ENCODE results near the gene CMKLR1.

CMKLR1 gene

DNA sequence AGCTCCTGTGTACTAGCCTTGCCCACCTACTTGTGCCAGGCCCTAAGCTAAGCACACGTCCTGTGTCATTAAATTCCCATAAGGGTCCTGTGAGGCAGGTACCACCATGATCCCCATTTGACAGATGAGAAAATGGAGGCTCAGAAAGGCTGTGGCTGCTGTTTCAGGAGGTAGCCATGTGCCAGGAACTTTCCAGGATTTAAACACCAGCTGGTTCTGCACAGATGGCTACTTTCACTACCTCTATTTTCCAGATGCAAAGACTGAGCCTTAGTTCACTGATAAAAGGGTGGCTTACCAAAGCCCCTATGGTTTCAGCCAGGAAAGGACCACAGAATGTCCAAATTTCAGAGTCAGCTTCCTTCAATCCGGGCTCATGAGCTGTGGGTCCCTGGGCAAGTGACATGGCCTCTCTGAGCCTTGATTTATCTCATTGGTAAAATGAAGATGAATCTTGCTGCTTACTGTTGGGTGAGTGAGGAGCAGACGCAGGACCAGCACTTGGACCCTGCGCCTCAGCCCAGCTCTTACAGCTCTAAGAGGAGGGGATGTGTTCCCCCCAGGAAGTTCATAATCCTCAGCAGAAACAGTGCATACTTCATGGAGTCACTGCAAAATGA lies 23.5 kb downstream of the CMKLR1 start:
- DNase-seq: no peak

DNA sequence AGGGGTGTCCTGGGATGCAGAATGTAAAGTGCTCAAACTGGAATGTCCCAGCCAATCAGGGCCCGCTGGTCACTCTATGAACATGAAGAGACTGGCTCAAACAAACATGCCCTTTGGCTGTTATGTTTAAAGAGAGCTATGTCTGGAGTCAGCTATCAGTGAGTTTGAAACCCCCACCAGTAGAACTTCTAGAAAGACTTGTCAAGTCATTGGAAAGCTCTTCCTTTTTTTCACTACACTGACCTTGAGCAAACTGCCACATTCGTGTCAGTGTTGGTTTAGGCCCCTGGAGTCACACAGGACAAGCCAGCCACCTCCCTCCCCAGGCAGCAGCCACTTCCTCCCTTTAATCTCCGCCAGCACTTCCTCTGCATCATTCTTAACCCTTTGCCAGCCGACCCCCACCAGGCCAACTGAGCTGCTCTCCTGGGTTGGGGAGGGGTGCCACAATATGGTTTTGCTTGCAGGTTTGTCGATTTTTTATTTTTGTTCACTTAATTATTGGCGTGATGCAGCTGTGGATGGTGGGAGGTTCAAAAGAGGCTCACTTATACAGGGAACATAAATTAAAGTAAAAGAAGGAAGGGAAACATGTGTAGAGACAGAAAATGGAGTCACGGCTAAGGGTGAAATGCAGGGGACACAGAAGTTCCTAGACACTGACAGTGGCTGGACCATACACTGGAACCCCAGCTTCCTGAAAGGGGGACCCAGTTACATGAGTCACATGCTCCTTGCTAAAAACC lies 25.3 kb downstream of the CMKLR1 start:
- DNase-seq: peak; percentile 82

DNA sequence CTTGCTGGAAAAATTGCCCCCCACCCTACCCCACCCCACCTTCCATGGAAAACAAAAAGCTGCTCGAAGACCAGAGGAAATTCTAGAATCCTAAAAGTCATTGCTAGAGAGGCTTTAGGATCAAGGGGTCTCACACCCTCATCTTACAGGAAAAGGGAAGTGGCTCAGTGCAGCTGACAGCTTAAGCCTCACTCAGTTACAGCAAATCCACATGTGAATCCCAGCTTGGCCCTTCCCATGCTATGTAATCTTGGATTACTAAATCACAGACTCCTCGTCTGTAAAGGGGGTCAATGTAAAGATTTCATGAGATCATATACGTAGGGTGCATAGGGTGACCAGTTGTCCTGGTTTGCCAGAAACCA lies 25.9 kb downstream of the CMKLR1 start:
- DNase-seq: peak; percentile 43

DNA sequence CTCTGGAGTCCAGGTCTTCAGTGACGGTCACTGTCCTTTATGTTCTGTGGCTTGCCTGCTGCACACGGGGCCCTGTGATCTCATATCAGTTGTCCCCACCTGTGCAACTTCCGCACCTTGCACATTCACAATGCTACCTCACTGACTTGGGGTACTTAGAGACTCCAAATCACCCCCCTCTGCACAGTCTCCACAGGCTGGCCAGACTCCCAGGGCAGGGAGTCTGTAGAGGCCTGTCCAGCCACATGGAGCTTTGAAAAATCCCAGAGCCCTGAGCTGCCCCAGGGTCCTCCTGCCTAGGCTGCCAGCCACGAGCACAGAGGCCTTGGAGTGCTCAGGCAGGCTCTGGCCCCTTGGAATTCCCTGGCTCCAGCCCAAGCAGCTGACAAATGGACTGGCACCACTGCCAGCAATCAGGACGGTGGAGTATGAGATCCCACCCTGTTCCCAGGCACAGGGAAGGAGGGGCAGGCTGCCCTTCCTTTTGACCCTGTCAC lies 26.4 kb downstream of the CMKLR1 start:
- DNase-seq: peak; percentile 18

DNA sequence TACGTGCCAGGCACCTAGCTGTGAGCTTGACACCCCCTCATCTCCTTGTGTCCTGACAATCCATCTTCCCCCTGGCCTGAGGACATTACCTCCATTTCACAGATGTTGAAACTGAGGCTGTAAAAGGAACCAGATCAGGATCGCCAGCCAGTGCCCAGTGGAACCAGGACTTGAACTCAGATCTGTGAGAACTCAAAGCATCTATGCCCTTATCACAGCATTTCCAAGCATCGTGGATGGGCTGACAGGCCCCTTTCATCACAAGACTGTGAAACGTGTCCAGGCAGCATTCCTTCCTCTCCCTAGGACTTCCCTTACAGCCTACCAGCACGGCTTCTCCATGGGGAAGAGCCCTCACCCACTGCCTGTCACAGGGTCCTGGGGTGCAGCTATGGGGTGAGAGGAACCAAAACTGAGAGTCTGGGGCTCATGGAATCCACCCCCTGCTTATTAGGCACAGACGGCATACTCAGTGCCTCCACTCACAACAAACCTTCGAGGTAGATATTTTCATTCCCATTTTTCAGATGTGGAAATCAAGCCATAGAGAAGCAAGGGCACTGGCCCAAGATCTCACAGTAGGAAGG lies 26.9 kb downstream of the CMKLR1 start:
- no peak for DNase-seq

DNA sequence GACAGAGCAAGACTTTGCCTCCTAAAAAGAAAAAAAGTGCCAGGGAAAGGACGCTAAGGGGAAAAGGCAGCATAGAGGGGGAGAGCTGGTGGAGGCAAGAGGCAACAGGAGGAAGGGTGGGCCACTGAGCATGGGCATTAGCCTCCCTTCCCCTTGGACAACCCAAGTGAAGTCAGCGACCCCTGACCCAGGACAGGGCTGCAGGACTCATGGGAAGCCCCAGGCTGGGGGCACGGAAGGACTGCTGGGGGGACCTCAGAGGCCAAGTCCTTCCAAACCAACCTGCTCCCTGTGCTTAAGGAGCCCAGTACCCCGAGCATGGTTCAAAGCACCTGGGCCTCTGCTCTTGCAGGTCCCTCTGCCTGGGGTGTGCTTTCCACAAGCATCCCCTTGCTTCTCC lies 27.5 kb downstream of the CMKLR1 start:
- DNase-seq: no peak

DNA sequence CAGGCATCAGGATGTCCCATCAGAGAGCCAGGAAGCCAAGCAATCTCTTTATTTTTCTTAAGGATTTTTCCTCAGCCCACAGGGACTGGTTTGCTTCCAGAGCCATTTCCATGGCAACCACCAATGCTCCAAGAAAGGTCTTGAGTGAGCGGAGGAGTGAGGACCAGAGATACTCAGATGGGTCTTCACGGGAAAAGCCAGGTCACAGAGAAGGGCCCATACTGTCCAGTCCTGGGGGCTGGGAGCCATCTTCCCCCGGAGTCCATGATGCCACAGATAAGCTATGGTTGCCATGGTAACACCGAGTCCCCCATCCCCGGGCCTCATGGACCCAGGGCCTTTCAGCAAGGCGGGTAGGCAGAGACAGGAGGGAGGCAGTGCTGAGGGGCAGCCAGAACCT lies 28.6 kb downstream of the CMKLR1 start:
- no peak for DNase-seq

DNA sequence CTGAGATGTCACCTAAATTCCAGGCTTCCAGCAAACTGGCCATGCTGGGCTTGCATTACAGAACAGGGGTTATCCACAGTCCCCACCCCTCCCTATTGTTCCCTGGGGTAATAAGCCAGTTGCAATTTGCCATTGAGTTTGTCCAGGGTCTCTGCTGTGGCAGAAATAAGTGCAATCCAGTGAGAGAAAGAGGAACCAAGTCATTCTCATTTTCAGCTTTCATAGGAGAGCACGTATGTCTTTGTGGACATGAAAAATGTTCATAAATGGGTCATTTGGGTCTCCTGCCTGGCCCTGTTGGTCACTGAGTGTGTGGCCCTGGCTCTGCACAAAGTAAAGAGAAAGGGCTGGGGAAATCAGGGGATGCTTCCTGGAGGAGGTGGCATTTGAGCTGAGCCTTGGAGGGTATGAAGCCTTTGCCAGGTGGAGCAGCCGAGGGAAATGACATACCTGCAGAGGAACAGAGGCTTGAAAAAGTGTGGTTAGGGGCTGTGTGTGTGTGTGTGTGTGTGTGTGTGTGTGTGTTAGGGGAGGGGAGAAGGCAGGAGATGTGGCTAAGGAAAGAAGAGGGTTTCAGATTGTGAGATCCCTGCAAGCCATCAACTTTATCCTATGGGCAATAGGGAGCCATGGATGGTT lies 29.3 kb downstream of the CMKLR1 start:
- DNase-seq: no peak

DNA sequence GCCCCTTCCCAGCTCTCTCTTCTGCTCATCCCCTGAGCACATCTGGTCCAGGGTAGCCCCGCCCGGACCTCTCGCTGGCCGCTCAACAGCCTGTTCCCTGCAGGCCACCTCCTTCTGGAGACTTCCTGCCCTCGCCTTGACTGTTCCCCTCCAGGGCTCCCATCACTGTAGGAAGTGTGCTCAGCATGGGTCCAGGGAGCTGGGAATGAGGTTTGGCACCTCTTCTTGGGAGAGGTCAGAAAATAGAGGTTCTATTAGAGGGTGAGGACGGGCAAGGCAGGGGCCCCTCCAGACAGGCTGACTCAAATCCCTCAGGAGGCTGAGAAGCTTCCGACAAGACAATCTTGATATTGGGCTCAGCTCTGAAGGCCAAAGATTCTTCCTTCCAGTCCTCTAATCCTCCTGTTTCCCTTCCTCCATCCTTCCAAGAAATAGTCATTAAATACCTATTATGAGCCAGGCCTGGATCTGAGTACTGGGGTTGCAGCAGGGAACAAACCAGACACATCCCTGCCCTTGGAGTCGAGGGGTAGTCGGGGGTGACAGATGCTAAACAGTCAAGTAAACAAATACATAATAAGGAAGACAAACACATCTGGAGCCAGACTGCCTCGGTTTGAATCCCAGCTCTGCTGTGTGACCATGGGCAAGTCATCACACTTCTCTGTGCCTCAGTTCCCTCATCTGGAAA lies 30.6 kb downstream of the CMKLR1 start:
- DNase-seq: no peak

DNA sequence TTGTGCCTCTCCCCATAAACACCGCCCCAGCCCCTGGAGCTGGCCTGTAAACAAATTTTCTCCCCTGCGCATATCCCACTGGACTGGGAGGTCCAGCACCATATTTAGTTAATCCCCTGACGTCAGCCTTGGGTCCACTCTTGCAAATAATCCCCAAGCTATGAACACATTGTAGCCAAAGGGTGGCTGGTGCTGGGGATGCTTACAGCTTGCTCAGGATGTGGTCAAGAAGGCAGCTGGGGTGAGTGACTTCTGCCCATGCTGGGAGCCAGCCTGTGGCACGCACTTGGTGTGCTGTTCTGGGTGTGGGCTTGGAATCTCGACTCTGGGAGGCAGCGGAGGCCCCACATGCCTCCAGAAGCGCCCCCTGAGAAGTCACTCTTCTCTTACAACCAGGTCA lies 32.1 kb downstream of the CMKLR1 start:
- no peak for DNase-seq

DNA sequence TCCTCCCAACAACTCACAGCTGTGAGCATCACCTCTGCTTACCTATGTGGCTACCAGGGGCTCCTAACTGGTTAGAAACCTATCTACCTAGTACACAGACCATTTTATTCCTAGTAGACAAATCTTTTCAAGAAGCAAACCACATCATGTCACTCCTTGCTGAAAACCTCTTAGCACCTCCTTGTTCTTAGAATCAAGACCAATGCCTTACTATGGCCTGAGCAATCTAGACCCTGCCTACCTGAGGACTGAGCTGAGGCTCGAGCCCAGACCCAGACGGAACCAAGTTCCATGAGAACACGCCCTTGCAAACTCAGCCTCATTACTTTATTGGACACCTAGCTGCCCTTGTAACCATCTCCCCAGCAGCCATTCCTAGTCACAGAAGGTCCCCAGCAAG lies 32.6 kb downstream of the CMKLR1 start:
- no peak for DNase-seq

DNA sequence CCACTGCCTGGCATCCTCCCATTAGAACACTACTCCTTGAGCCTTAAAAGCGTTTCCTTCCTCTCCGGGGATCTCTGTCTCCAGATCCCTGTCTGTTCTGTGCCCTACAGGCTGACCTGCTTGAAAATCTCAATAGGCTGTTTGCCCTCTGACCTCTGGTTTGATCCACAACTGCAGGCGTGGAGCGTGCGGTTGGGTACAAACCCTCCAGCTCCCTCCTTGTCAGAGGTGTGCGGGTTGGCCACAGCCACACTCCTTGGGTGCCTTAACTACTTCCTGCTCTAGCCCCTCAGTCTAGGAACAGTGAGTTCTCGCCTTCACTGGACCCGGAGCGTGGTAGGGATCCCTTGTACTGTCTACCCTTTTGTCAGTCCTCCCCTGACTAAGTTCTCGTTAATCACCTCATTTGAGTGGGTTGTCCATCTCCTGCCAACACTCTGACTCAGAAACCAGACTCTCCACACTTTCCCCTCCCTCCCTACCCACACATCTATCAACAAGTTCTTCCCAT lies 33.1 kb downstream of the CMKLR1 start:
- DNase-seq: no peak

DNA sequence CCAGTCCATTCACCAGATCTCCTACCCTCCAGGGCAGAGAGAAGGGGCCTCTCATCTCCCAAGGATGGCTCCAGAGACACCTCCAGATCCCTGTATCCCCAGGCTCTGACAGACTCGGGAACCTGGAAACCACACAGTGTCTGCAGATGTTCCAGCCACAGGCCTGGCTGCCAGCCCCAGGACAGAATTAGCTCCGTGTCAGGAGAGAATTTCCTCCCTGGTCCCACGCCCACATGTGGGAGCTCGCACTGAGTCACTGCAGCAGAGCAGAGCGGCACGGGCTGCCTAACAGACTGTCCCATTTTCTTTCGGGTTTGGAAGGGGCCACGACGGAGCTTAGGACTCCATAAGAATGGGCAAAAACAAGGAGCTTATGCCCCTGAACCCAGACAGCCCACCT lies 33.6 kb downstream of the CMKLR1 start:
- DNase-seq: no peak

DNA sequence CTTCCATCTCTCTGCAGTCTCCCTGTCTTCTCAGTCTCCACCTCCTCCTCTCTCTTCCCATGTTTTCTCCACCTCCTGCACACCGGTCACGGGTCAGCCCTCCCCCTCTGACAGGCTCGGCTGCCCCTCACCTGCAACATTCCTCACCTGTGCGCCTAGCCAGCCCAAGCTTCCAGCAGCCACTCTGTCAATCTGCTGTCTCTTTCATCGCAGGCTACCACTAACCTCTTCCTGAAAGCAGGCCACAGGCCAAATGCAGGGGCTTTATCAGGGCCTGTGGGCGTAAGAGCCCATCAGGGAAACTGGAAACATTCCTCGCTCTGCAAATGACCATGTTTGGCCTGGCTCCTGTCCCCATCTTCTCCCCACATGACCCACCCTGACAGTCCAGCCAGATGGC lies 34.5 kb downstream of the CMKLR1 start:
- no peak for DNase-seq

DNA sequence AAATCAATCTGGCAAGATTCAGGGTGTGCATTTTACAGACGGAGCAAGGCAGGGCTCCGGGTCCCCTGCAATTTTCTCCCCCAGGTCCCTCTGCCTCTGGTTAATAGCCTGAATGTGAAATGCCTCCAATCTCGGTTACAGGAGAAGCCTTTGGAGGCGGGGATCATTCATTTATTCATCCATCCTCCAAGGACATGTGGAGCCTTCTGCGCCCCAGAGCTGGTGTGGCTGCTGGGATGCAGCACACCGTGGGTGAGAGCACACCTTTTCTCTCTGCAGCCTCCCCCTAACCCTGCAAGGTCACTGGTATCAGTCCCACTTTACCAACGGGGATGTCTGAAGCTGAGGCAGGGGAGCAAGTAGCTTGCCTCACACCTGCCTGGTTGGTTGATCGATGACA lies 35.4 kb downstream of the CMKLR1 start:
- DNase-seq: no peak

DNA sequence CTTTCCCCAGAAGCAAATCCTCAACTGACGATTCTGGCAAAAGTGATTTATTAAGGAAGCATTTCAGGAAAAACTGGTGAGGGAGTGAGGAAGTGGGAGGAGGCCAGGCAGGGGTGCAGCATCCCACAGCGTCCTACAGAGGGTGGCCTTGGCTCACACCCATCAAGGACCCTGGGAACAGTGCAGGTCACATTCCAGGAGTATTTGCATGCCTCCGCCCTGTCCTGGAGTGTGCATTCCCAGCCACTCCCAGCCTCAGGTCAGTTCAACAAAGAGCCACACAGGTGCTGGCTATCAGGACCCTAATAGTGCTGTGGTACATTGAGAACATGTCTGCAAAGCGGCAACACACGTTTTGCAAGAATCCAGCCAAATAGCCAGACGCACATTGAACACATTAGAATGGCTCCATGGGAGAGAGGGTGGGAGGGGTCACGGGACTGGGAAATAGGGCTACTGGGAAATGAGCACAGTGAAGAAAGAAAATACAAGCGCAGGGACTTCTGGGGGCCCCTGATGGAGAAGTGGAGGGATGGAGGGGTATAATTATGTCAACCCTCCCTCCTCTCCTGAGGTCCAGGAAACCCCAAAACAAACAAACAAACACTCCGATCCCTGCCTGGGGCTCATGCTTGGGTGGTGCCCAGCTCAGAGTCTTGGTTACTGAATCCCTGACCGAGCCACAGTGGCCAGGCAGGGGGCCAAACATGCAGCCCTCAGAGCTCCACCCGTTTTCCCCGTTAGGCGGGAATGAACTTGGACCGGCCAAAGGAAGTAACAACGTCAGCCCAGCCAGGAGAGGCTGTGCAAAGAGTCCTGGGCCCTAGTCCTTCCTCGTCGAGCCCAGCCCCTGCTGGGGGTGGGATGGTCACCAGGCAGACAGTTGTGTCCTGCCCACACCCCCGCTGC lies 36.5 kb downstream of the CMKLR1 start:
- DNase-seq: no peak

DNA sequence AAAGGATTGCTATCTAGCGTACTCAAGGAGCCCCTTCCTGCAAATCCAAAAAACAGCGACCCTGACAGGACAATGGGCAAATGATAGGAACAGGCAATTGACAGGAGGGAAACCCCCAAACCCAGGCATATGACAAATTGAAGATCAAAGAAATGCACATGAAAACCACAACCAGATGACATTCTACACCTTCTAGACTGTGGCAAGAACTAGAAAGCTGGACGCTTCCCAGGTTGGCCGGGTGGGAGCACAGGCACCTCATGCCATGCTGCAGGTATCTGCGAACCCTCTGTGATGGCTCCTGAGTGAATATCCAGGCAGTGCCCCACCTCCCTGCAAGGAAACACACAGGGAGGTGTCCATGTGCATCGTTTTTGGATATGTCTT lies 37.1 kb downstream of the CMKLR1 start:
- DNase-seq: no peak

DNA sequence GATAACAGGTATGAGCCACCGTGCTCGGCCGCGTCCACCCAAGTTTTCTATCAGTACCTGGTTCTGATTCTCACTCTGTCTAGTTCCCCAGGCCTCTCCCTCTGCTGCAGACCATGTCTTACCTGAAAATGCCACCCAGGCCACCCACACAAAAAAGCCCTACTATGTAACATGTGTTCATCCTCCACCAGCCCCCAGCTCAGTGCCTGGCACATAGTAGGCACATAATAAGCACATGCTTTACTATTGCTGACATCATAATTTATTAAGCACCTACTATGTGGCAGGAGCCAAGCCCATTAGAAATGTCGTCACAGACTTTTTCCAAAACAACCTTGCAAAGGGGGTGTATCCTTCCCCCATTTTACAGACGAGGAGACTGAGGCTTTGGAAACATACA lies 37.8 kb downstream of the CMKLR1 start:
- no peak for DNase-seq

DNA sequence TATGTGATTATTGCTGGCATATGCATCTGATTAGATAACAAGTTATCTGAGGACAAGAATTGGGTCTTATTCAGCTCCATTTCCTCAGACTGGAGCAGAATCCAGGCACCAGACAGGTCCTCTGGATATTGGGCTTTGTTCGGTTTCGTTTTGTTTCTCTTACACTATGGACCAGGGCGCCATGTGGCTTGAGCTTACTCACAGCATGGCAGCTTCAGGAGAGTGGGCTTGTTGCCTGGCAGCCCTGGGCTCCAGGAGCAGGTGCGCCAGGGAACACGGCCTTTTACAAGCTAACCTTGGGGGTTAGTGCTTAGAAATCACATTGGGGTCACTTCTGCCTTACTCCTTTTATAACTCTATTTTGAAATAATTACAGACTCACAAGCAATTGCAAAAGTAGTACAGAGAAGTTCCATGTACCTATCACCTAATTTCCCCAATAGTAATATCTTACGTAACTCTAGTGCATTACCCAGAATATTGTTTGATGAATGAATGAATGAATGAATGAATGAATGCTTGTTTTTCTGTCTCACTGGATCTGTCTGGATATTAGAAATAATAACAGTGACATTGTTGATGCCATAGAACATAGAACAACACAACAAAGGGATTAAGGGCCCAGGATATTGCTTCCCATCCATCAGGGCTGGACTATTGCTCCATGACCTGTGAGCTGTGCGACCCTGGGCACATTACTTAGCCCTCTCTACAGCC lies 39.0 kb downstream of the CMKLR1 start:
- no peak for DNase-seq

DNA sequence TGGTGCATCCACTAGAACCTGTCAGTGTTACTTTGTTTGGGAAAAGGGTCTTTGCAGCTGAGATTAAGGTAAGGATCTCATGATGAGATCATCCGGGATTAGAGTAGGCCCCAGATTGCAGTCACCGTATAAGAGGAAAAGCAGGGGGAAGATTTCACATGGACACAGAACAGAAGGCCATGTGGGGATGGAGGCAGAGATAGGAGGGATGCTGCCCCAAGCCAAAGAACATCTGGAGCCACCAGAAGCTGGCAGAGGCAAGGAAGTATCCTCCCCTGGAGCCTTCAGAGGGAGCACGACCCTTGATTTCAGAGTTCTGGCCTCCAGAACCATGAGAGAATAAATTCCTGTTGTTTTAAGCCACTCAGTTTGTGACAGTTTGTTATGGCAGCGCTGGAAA lies 39.6 kb downstream of the CMKLR1 start:
- DNase-seq: no peak

DNA sequence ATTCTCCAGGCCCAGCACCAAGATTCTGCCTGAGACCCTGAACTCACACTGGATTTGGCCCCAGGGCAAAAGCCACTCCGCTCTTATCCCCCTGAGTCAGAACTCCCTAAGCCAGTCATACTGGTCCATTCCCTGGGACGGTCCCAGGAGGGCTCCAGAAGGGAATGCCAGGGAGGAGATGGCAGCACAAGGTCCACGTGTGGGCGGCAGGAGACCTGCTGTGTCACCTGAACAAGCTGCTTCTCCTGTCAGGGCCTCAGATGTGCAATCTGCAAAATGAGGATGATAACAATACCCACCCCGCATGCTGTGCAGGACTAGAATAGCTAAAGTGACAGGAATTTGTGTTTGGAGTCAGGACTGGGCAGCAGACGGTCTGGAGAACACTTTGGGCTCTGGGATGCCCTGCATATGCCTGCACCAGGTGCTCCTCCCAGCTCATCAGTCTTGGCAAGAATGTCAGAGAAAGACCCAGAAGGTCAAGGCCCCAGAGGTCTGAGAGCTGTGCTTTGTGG lies 40.3 kb downstream of the CMKLR1 start:
- no peak for DNase-seq

Data from hematopoietic multipotent progenitor cell treated with erythropoietin and hydrocortisone succinate and interleukin-3 and kit ligand, for 6 days (in vitro differentiated cells).